GM21529 (cell line): ENCODE measurements around the gene ZNF837.

ENCODE experiments used
- ATAC-seq: cut with Tn5 transposase; IDR thresholded peaks from one replicate; pipeline ENCODE4 v1.9.1; 2021; ENCODE audit not compliant: unreplicated experiment

ZNF837 gene

DNA sequence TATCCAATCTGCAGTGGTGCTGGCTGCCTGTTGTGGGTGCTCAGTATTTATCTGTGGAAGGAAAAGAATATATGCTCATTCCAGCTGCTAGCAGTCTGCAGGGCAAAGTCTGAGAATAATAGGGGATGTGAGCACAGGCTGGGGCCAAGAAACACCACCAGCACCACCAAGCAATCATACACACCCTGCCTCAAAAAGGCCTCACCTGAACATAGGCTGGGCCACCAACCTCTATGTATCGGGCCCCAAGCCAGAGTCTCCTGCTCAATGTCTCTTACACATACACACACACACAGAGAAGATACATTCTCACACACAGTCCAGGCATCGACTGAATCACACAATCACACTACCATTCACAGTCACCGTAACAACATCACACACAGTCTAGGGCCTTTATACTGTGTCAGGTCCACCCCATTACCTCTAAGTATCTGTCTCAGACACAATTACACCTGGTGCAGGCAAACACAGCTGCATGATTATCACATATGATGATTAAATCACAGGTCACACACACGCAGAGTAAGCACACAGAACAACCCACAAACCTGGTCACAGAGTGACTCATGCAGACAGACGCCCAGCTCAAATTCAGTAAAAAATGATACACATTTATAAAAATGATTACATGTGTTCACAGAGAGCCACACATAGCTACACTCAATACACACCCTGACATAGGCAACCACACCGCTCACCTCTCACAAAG is 55.4 kb downstream of the ZNF837 start:
- ATAC-seq, result no peak

- no peak for ATAC-seq
These were observed 61.6 kb downstream of the ZNF837 start for GRCh38 chr19:58319241-58319640.

- no peak for ATAC-seq
These were observed 62.5 kb downstream of the ZNF837 start for GRCh38 chr19:58318297-58318696.
